Kidney (tissue), 14 donors: ENCODE results near the gene GIT1. TPM values are rescaled to one million over a fixed set of nuclear protein-coding genes. Genes with fewer than 3 reads are reported as not detected.

Experiments used
- DNase-seq, 5 donors: peaks; one replicate each; pipeline ENCODE4 v3.0.0-alpha.2; 2013 to 2020
- FAIRE-seq: peaks from 2 replicates; lab custom pipeline; 2012; peaks lifted over from hg19 to GRCh38; lab: Jason Lieb, UNC
- H3K27ac ChIP-seq, 2 donors: one replicate each; pipeline ENCODE4 v1.7.0; 2013; ENCODE audit warnings: low read depth in 2 of 2, low read length in 2 of 2, inconsistent platforms in 1 of 2
- H3K27me3 ChIP-seq: one replicate; pipeline ENCODE4 v1.7.1; 2013; ENCODE audit warnings: low read length, inconsistent platforms; ENCODE audit not compliant: control insufficient read depth, insufficient read depth
- H3K36me3 ChIP-seq, 3 donors: one replicate each; pipeline versions ENCODE4 v1.7.0 to v1.7.1; 2013; ENCODE audit warnings: low read length in 3 of 3, control low read depth in 1 of 3, inconsistent platforms in 1 of 3; ENCODE audit not compliant: insufficient read depth in 3 of 3, control insufficient read depth in 2 of 3
- H3K4me1 ChIP-seq, 3 donors: one replicate each; pipeline versions ENCODE4 v1.7.0 to v1.7.1; 2013; ENCODE audit warnings: low read length in 3 of 3, inconsistent platforms in 1 of 3, low read depth in 1 of 3; ENCODE audit not compliant: control insufficient read depth in 2 of 3, insufficient read depth in 2 of 3
- H3K4me3 ChIP-seq, 3 donors: one replicate each; pipeline versions ENCODE4 v1.7.0 to v1.8.1; 2013; ENCODE audit warnings: low read length in 3 of 3, control low read depth in 1 of 3, inconsistent platforms in 1 of 3
- H3K9ac ChIP-seq, 3 donors: one replicate each; pipeline versions ENCODE4 v1.7.0 to v1.7.1; 2013; ENCODE audit warnings: low read length in 3 of 3, control low read depth in 1 of 3, inconsistent platforms in 1 of 3
- H3K9me3 ChIP-seq, 3 donors: one replicate each; pipeline versions ENCODE4 v1.7.0 to v1.7.1; 2013; ENCODE audit warnings: low read length in 3 of 3, control low read depth in 1 of 3, inconsistent platforms in 1 of 3; ENCODE audit not compliant: control insufficient read depth in 2 of 3, insufficient read depth in 1 of 3
- CTCF ChIP-seq: IDR thresholded peaks from 3 replicates; pipeline ENCODE4 v1.5.1; 2012; ENCODE audit warnings: mild to moderate bottlenecking, moderate library complexity, borderline replicate concordance; ENCODE audit not compliant: insufficient read depth; ENCODE audit errors: extremely low read depth
- intact Hi-C: fragments of 100-400 bp; cut with DNase I; formaldehyde crosslinking; loops from one replicate; pipeline ENCODE4 v1.11.1; 2022
- polyA plus RNA-seq: library from polyadenylated mRNA; stranded (reverse); fragments of 350-450 nt; fragmentation: Illumina TruSeq; extraction: RNeasy Lipid Tissue Mini Kit (QIAGEN cat#74804); gene quantifications from one replicate; pipeline ENCODE4 v1.2.3, GENCODE V29; 2014; ENCODE audit warnings: low read depth, low replicate concordance; ENCODE audit not compliant: insufficient read depth
- total RNA-seq: library from RNA; stranded (reverse); fragmentation: NEBNext Ultra II Directional; extraction: Animal tissue kit (Norgen Biotek cat#: 25700); gene quantifications from one replicate; pipeline ENCODE4 v1.2.1, GENCODE V29; 2021
- donor health status: control.
- donor health status: control.
- donor health status: control.
- donor health status: control.
- donor health status: control.
- donor health status: DM: yes; HTN: yes; CAD: no.
- donor health status: Normal renal cell carcinoma (clear cell type).

The GIT1 gene
- total and polyA plus RNA-seq, 2 donors from 2014 or later = 21.4 to 41.9 TPM

GRCh38 chr17:29612094-29612403 is 22.6 kb upstream of the GIT1 start:
- Histone ChIP-seq H3K36me3 (no peaks in the 10 kb centered on the region), H3K4me3 (no peak overlapping the region), H3K27me3 (peaks cover 9% of the 10 kb centered on the region), H3K9ac (no peak overlapping the region), H3K4me1 (peaks cover 0 to 21% (median 12%) of the 10 kb centered on the region in 3 donors), H3K27ac (no peak overlapping the region), H3K9me3 (no peaks in the 10 kb centered on the region)
- DNase-seq (peak in 1 of 5 donors; percentile 60), FAIRE-seq (no peak)
- intact Hi-C loops = no loop called here
- no peak for TF ChIP-seq CTCF

DNA sequence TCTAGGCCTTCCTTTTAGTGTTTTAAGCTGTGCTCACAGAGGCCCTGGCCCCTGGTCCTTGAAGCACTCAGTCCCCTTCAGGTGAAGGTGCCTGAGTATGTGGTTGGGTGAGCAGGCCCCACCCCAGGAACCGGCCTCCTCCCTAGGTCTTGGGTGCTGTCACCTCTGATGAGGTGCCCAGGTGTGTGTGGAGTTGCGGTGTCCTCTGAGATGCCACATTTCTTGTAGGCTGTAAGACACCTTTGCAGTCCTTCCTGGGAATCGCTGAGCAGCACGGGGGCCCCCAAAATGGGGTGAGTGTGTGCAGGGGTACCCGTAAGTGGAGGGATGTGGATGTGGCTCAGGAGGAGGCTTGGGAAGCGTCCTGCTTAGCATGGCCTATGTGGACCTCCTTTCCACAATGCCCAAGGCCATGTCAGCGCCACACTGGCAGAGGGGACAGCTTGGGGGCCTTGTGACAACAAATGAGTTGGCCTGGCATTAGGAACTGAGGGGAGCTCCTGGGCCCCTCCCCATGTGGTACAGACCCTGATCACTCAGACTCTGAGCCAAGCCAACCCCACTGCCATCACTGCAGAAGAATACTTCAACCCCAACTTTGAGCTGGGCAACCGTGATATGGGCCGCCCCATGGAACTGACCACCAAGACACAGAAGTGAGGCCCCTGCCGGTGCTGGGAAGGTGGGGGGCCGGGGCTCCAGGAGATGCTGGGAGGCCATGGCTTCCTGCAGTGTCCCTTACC is 22.1 kb upstream of the GIT1 start:
- H3K9me3 ChIP-seq = no peaks in the 10 kb centered on the region
- DNase-seq = no peak
- intact Hi-C loops = no loop called here
- H3K27ac ChIP-seq = no peak overlapping the region
- TF ChIP-seq CTCF = no peak
- FAIRE-seq = no peak
- H3K36me3 ChIP-seq = no peaks in the 10 kb centered on the region
- H3K4me3 ChIP-seq = no peak overlapping the region
- peaks cover 0 to 16% (median 10%) of the 10 kb centered on the region in 3 donors for H3K4me1 ChIP-seq
- H3K27me3 ChIP-seq = peaks cover 5% of the 10 kb centered on the region
- no peak overlapping the region for H3K9ac ChIP-seq

DNA sequence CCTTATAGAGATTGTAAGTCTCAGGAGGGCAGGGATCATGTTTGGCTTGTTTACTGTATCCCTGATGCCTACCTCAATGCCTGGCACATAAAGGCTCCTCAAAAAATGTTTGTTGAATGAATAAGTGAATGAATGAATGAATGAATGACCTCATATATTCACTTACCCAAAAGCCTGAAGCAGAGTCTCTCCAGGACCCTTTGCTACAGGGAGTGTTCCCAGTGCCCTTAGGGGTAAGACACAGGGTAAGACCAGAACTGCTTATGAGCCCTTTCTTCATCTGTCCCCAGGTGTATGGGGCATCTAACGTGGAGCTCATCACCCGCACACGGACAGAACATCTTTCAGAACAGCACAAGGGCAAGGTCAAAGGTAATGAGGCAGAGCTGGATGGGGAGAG is 20.9 kb upstream of the GIT1 start:
- peaks cover 0 to 9% (median 4%) of the 10 kb centered on the region in 3 donors for H3K4me1 ChIP-seq
- DNase-seq (no peak), FAIRE-seq (no peak)
- no peak overlapping the region for H3K9ac ChIP-seq
- no peak for TF ChIP-seq CTCF
- H3K27me3 ChIP-seq = no peaks in the 10 kb centered on the region
- H3K9me3 ChIP-seq = no peaks in the 10 kb centered on the region
- H3K36me3 ChIP-seq = no peaks in the 10 kb centered on the region
- H3K4me3 ChIP-seq = no peak overlapping the region
- H3K27ac ChIP-seq = no peak overlapping the region
- intact Hi-C loops = no loop called here
